TTC549 (cell line): ENCODE data around the gene ZNF574.

Source experiments
- FAIRE-seq: peaks from 2 replicates; lab custom pipeline; 2012; peaks lifted over from hg19 to GRCh38; lab: Jason Lieb, UNC

ZNF574 gene

GRCh38 chr19:42124386-42124901 is 48.5 kb downstream of the ZNF574 start:
- FAIRE-seq = no peak

GRCh38 chr19:42125536-42125935 is 49.6 kb downstream of the ZNF574 start:
- FAIRE-seq = no peak

GRCh38 chr19:42126574-42126973 is 50.6 kb downstream of the ZNF574 start:
- no peak for FAIRE-seq

GRCh38 chr19:42129399-42130253 is 53.7 kb downstream of the ZNF574 start:
- FAIRE-seq = no peak

GRCh38 chr19:42130254-42130573 is 54.2 kb downstream of the ZNF574 start:
- no peak for FAIRE-seq
